HG03521 (cell line): Measurements from ENCODE around the gene SMCO3.
"Not testable (repeated sequence)": the region's sequence is repeated elsewhere in the genome, so short reads cannot be mapped to it uniquely, and the experiment has no call there.

Experiments used
- ATAC-seq: cut with Tn5 transposase; IDR thresholded peaks from one replicate; pipeline ENCODE4 v1.9.1; 2021; ENCODE audit warnings: mild to moderate bottlenecking, moderate library complexity; ENCODE audit not compliant: unreplicated experiment

SMCO3 gene

GRCh38 chr12:14775636-14775980, 38.4 kb downstream of the SMCO3 start:
- ATAC-seq: no peak

DNA sequence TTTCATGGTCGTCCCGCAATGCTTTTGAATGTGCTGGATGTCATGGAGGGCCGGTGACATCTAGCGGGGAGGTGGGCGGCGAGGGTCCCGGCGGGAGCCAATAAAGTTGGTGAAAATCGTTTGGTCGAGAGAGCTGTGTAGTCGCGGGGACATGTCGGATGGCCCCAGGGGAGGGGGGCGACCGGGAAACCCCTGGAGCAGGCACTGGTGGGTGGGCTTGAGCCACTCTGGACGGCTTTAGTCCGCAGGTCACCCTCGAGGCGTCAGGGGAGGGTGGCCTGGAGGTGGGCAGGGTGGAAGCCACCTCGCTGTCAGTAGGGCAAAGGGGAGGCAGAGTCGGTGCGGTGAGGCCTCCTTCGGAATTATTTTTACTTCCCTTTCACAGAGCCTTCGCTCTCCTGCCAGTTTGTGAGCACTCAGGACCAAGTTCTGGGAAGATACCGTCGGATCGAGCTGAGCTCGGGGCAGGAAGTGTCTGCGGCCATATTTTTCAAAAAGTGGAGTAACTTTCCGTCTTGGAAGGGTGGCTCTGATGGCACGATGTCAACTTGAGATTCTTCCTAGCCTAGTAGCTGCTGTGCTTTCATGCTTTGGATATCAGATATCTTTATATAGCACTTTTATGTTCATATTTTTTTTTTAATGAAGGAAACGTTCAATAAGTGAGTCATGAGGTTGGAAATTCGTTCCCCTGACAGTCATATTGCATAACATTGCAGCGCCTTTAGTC, 38.9 kb downstream of the SMCO3 start:
- no peak for ATAC-seq

DNA sequence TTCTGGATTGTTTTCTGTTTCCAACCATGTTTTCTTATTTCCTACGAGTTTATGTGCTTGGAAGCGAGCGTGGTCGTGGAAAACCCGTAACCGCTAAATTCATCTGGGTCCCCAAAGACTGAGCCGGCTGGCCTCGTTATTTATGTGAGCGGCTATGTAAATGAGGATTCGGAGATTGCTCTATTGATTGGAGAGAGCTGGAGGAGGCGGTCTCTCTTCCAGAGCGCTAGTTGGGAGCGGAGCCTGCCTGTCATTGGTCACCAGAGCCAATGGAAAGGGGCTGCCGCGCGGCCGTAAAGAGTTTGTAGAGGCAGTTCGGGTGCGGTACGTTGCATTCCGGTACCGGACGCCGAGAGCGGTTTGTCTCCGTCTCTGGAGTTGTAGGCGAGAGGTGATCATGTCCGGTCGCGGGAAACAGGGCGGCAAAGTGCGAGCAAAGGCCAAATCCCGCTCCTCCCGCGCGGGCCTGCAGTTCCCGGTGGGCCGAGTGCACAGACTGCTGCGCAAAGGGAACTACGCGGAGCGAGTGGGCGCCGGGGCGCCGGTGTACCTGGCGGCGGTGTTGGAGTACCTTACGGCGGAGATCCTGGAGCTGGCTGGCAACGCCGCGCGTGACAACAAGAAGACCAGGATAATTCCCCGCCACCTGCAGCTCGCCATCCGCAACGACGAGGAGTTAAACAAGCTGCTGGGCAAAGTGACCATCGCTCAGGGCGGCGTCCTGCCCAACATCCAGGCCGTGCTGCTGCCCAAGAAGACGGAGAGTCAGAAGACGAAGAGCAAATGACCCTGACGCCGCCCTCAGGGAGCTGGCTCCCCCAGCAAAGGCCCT, 39.7 kb downstream of the SMCO3 start:
- ATAC-seq: peak; percentile 48

DNA sequence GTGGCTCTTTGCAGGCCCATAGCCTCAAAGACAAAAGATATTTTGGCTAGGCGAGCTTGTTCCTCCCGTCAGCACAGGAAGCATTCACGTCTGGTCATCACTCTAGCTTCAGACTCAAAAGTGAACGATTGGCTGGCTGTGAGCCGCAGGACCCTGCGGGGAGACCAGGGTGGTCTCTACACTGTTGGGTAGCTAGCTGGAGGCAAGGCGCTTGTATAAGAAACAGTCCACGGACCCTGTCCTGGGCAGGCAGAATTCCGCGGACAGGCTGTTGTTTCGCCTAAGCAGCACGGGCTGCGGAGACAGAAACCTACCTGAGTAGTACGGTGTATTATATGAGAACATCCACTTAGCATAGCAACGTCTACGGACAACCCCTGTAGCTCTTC, 40.3 kb downstream of the SMCO3 start:
- ATAC-seq: peak; percentile 1

- no peak for ATAC-seq
Observed at GRCh38 chr12:14772946-14773345, 41.0 kb downstream of the SMCO3 start.

DNA sequence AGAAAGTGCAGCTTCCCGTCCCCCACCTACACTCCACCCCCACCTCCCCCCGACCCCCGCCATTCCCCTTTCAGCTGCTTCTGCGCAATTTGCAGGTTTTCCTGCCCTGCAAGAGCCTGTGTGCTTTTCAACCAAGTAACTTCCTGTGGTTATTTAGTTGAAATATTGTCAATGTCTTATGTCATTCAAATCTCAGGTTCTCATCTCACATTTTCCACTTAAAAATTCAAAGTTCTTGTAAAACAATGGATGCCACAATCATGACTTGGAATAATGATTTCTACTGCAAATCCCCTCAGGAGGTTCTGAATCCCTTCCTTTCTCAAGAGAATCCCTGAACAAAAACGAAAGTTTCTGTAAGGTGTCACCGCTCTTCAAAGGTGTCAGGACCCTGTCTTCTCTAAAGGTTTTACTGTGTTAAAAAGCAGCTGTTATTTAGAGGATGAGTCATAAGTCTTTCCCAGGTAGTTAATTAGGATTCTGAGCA, 42.3 kb downstream of the SMCO3 start:
- ATAC-seq: no peak

DNA sequence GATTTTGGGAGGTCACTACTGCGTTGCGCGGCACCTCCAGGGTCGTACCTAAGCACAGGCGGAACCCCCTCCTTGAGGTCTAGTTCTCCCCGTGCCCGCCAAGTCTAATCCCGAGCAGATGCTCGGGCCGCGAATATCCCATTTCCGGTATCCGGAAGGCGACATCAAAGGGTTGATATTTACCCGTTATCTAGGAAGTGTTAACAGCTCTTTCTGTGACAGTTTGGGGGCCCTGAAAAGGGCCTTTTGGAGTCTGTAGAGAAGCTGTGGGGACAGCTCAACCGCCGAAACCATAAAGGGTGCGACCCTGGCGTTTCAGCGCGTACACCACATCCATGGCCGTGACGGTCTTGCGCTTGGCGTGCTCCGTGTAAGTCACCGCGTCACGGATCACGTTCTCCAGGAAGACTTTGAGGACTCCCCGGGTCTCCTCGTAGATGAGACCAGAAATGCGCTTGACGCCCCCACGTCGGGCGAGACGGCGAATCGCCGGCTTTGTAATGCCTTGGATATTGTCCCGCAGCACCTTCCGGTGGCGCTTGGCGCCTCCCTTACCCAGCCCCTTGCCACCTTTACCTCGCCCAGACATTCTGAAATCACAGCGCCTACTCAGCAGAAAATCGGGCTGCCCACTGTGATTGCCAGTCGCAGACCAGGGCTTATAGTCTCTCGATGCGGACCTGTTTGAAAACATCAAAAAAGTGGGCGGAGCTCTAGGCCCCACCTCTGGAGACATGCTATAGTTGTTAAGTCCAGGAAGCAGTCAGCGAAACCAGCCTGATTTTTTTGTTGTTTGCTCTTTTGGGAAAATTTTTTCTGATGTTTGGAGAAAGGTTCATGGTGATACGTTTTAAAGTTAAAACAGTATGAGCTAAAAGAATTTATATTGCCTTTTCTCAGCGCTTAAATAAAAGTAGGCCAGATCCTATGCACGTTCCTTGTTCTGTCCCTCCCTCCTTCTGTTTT, 43.2 kb downstream of the SMCO3 start:
- peak; percentile 18 for ATAC-seq

GRCh38 chr12:14769969-14770495, 44.0 kb downstream of the SMCO3 start:
- peak; percentile 37 for ATAC-seq

- peak; percentile 0 for ATAC-seq
Observed at GRCh38 chr12:14769466-14769968, 44.5 kb downstream of the SMCO3 start.

- ATAC-seq: no peak
Observed at GRCh38 chr12:14768823-14769405, 45.1 kb downstream of the SMCO3 start.

GRCh38 chr12:14767617-14768016, 46.4 kb downstream of the SMCO3 start:
- no peak for ATAC-seq

DNA sequence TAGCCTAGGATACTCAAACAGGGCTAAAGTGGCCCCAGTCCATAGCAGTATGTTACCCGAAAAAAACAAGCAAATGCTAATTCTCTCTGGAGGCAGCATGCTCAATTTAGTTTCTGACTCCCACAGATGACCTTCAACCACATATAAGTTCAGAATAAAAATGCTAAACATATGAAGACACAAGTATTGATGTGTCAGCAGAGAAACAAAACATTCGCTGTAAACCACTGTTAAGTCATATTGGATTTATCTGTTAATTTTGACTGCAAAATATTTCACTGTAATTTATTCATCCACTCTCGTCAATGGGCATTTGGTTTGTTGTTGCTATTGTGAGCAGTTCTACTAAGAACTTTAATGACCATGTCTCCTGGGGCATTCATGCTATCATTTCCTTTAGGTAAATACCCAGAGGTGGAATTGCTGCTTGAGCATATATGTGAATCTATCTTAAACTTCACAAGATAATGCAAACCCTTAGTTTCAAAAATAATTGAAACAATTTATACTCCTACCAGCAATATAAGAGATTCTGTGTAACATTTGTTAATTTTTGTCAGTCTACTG, 47.2 kb downstream of the SMCO3 start:
- ATAC-seq: no peak

DNA sequence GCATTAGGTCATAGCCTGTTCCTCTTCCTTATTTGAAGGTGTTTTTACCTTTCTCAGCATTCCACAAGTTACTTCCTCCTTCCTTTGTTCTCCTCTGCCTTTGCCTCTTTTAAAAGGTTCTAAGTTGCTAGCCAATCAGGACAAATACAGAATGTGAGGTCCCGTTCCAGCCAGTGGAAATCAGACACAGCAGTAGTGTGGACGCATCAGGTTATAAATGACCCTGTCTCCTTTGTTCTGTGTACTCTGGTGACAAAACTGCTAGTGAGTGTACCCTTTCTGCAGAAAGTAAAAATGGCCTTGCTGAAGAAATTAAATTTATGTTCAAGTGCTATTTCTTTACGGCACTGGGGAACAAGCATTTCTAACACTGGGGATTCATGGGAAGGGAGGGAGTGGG, 48.0 kb downstream of the SMCO3 start:
- ATAC-seq: not testable (repeated sequence)

DNA sequence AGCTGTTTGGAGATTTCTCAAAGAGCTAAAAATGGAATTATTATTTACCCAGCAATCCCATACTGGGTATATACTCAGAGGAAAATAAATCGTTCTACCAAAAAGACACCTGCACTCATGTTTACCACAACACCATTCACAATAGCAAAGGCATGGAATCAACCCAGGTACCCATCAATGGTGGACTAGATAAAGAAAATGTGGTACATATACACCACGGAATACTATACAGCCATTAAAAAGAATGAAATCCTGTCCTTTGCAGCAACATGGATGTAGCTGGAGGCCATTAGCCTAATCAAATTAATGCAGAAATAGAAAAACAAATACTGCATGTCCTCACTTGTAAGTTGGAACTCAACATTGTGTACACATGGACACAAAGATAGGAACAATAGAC, 48.6 kb downstream of the SMCO3 start:
- no peak for ATAC-seq

GRCh38 chr12:14759711-14760280, 54.2 kb downstream of the SMCO3 start:
- not testable (repeated sequence) for ATAC-seq

- no peak for ATAC-seq
Observed at GRCh38 chr12:14756334-14757143, 57.4 kb downstream of the SMCO3 start.
